Fibroblast of skin of scalp (primary cell): ENCODE results near the gene RHBDD1.

Source experiments
- DNase-seq: peaks from one replicate; pipeline ENCODE4 v3.0.0-alpha.2; 2013

RHBDD1 gene

DNA sequence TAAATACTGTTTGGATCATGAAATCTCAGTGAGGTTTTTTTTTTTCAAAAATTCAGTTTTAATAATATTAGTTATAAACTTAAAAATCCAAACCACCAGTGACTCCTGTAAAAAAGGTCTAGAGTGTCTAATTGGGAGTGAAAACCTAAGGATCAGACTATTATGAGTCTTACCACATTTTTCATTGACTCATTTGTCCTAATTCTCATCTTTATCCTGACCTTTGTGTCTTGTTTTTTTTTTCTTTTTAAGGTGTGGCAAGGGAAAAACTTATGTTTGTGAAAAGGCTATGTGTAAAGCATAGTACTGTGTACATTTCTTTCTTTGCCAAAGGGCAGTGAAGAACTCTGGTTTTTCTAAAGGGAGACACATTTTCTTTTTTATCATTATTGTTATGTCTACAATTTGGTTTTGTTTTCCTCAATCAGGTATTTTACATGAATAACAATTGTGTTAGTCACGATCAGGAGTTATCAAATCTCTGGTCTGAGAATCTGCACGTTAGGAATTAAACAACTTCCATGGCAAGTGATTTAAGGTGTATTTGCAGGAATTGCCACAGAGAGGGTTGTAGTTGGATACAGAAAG, 52.6 kb downstream of the RHBDD1 start:
- no peak for DNase-seq

DNA sequence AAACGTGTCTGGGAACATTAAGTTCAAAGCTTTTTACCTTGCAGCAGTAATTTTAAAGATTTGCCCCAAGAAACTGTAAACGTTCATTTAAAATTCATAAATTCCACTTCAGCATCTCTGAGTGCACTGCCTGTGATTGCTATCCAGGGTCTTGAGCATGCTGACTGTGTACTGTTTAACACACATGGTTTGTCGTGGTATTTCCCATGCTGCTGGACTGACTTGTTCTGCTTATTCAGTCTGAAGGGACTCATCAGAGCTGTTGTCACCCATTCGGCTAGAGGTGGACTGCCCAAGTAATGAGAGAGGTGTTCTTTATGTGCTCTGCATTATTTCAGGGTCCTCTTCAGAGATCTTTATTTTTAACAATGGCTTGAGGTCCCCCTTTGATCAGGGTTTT, 53.1 kb downstream of the RHBDD1 start:
- DNase-seq = no peak

DNA sequence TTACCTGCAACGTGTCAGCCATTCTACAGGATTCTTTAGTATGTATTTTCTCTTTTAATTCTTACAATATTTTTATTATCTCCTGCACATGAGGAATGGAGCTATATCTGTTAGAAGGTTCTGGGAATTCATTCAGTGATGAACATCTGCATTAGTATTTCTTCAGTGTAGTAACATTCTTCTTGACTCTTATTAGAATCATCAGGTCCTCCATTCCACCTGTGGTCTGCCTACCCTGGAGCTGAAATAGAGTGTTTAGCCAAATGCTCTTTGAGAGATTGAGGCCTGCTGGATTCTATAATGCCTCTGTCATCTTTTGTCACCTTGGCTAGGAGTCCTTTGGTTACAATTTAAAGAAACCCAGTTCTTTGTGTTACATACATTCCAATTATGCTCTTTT, 54.4 kb downstream of the RHBDD1 start:
- no peak for DNase-seq

DNA sequence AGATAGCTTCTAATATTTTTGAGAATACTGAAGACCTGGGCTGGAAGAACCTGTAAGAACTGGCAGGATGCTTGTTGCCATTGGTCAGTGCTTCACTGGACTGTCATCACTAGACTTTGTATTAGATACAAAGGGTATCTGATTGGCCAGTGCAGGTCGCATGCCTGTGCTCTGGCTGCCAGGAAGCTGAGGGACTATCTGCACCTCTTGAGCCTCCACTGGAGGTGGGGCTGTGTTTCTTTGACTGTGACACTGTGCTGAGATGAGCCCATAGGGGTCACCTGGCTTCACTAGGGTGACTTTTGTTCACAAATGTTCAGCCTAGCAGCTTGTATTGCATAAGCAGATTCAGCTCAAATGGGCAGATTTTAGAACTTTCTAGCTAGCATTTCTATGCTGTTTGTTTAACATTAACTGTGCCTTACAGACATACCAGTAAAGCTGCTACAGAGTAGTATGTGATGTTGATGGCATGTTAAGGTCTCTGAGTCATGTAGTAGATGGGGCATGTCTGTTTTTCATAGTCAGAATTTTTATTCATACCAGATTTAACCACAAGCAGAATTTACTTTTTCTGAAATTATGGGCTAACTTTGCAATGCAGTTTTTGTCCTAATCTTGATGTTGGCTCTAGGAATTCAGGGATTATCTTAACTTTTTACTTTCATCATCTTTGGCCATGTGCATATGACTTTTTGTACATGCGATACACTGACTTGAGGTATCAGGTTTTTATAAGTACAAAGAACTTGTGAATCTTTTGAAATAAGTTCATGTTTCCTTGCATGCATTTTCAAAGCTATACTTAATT, 56.1 kb downstream of the RHBDD1 start:
- peak; percentile 96 for DNase-seq

DNA sequence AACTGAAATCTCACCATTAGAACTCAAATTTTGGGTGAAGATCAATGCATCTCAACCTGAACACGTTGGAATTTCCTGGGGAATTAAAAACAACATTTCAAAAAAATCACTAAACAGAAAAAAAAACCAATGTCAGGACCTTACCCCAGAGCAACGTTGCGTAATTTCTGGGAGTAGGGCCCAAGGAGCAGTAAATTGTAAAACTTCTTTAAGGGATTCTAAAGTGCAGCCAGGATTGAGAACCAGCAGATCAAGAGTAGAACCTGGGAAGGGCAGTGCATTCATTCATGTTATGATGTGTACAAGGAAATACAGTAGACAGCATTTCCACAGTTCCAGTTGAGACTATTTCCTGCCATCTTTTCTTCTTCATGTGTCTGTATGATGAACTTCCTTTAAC, 56.9 kb downstream of the RHBDD1 start:
- peak; percentile 41 for DNase-seq

DNA sequence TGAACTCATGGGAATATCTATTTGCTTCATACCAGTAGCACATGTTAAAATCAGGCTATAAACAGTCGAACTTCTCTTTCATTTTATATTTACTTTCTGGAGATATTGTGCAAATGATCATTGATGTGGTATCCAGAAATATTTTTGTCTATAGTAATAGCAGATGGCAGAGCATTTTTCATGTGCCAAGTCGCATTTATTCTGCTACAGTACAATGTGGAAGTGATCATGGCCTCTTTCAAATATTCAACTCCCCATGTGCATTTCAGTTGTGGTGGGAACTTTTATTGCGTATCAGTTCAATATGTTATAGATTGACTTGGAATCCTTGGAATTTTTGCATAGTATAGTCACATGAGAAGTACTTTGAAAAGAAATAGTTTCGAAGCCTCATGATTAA, 57.4 kb downstream of the RHBDD1 start:
- peak; percentile 96 for DNase-seq

DNA sequence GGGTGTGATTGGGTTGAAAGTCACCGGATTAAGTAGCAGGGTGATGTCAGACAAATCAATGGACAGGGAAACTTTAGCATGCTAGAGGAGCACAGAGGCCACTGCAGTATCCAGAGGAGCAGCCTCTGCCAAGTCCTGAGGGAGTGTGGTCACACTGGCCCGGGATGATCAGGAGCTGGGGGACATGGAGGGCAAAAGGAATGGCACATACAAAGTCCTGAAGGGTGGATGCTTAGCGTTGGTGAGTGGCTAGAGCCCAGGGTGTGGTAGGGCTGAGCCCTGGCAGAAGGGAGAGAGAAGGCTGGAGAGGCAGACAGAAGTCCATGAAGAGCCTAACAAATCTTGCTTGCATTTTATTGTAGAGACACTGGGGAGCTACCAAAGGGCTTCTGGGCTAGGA, 58.9 kb downstream of the RHBDD1 start:
- no peak for DNase-seq

DNA sequence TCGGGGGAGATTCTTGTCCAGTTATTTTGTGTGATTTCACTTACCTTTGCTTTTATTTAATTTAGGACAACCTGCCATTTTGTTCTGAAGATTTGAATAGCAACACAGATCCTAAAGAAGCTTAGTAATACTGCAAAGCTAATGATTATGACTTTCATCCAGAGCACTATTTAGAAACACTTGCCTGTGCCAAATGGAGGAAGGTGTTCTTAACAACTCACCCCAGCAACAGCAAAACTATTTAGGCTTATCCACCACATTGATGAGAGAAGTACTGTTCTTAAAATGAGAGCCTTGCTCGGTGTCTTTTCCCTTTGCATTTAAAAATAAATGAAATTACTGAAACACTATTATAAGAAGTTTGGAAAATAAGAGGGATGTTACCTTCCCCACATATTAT, 59.7 kb downstream of the RHBDD1 start:
- DNase-seq = no peak

DNA sequence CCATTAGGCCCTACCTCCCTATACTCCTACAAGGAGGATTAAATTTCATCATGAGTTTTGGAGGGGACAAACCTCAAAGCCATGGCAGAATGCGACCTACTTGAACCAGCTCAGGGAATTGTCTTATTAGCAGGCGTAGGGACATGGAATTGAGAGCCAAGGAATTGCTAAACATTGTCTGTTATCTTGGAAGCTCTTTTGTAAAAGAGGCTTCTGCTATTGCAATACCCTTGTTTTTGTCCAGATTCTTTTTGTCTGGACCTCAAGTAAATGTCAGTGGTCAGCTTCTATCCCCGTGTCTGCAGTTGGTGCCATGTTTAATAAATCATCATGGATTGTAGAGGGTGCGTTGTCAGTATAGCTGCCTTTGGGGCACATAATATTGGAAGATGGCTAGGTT, 62.3 kb downstream of the RHBDD1 start:
- no peak for DNase-seq

DNA sequence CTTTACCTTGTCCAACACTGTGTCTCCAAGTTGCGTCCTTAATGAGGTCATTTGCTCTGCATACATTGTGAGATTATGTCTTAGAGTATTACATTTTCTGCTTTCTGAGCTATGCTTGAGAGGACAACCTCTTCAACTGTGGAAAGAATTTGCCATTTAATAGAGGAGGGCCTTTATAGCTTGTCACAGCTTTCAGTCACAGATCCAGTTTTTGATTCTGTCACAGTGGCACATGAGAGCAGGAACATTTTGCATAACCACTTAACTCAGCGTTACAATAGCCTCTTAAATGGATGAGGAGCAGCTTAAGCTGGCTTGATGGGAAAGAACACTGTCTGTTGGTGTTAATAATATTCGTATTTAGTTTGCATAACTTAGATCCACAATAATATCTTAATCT, 63.0 kb downstream of the RHBDD1 start:
- DNase-seq = no peak

DNA sequence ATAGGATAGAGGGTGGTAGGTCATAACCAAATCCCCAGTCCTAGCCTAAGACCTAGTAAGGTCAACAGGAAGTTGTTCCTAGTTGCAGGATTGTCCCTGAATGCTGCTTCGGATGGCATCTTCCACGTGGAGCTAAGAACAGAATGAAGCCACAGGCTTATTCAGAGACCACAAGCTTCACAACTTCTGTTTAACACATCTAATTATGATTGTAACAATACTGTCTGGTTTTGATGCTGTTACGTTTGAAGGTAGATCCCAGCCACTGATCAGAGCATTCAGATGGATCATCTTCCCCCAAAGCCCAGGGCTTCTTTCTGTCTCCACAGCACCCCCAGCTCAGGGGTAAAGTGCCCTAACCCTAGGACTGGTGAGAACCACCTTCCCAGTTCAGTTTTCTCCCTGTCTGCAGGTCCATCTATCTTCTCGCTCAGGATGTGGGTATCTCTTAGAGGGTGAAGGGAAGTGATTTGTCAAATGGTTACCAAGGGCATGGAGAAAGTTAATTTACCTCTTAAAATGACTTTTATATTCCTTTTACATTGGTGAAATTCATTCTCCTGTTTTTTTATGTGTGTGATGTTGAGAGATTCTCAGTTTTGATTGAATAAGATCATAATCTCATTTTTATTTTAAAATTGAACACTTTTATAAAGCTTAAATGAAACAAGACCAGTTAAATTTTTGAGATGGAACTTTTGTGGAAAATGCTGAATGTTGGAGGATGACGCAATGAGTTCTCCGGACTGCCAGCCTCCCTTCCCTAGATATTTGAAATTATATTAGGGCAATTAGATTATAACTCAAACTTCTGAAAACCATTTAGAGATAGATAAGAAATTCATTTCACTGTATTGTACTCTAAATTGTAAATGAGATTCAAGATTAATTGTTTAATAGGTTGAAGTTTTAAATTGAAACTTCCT, 66.5 kb downstream of the RHBDD1 start:
- DNase-seq = no peak

DNA sequence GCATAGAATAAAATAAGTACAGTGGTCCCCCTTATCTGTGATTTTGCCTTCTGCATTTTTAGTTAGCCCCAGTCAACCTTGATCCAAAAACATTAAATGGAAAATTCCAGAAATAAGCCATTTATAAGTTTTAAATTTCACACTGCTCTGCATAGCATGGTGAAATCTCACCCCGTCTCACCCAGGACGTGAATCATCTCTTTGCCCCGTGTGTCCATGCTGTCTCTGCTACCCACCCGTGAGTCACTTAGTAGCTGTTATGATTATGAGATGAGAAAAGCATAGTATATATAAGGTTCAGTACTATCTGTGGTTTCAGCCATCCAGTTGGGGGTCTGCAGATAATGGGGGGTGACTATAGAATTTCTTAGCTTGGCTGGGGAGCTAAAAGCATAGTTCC, 67.3 kb downstream of the RHBDD1 start:
- peak; percentile 91 for DNase-seq

DNA sequence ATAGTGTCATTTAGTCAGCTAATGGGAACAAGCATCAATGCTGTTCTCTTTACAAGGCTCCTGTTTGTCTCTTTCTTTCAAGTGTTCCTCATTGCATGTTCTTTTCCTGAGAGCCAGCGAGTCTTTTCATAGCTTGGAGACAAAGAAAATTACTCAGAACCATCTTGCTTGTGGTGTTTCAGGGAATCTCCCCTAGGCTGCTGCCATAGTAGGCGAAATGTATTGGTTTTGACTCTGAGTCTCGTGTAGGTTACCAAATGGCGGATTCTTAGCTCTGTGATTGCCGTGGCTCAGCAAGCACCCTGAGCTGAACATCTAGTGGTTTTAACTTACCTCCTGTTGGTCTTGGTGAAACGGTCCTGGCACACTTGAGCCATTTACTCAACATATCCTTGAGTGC, 68.7 kb downstream of the RHBDD1 start:
- no peak for DNase-seq

DNA sequence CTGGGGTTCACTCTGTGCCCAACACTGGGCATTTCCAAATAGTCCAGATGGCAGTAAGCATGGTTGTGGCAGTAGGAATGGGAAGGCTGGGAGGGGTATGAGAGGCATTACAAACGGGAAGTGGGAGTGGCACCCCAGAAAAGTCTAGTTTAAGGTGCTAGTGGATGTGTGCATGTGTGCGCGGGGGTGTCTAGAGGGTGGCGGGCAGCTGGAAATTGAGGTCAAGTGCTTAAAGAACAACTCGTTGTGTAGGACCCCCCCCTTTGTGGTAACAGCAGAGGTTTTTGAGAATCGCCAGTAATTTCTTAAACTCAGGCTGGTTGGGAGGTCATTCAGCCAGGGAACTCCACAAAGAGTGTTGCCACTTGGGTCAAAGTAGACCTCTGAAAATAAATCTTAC, 69.9 kb downstream of the RHBDD1 start:
- DNase-seq = no peak

DNA sequence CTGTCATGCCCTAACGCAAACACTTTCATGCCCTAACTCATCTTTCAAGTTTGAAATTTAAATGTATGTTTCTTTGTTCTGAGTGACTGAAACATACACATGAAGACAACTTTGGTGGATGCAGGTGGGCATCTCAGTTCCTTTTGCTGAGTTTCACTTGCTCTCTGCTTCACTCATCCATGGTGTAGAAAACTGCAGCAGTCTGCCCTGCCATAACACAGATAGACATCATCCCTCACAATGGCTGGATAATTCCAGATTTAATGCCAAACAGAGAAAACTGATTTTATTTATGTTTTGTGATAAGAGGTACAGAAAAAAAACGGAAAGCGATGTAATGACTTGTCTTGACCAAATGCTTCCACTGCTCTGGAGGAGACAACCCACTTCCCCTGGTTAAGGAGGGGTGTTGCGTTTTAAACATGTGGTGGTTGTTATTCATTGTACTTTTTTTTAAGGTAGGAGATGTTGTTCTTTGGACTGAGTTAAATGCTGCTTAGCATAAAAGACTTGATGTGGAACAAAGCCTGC, 70.4 kb downstream of the RHBDD1 start:
- DNase-seq = no peak

DNA sequence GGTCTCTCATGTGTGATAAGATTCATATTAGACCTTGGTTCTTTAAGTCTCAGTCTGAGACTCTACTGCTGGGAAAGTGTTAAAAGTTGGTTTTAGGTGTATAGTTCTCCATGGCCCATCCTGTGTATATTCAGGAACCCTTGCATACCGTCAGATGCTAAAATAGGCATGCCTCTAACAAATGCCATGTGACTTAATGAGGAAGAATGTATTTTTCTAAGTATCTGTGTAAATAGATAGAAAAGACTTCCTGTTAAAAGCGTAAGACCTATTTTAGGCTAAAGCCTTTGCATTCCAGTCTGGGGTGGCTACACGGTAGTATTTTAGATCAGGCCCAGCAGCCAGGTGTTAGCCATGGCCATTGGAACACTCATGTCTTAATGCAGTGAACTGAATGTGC, 73.3 kb downstream of the RHBDD1 start:
- peak; percentile 43 for DNase-seq

DNA sequence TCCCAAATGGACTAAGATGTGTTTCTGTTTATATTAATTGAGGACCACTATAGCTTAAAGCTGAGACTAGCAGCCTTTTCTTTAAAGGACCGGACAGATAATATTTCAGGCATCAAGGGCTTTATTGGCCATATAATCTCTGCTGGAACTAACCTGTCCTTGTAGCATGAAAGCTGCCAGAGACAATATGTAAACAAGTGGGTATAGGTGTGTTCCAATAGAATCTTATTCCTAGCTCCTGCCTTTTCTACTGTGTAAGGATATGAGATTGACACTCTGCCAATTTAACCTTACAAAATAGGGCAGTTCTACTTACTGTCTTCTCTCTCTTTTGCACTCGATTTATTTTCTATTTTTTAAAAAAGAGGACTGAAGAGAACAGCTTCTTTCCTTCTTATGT, 74.0 kb downstream of the RHBDD1 start:
- no peak for DNase-seq

DNA sequence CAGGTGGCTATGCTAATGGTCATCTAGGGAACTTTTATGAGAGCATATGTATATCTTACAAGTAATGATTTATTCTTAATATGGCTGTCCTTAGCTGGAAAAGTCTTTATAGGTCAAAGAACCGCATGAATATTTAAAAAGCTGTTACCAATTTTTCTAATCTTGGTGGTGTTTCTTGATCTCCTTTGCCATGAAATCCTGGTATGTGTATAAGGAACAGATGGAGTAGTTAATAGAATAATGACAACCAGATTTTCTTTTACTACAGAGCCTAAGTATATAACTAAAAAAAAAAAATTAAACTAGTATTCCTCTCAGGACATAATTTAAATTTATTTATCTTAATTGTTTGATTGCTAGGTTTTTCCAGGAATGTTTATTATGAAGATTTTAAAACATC, 74.5 kb downstream of the RHBDD1 start:
- no peak for DNase-seq

DNA sequence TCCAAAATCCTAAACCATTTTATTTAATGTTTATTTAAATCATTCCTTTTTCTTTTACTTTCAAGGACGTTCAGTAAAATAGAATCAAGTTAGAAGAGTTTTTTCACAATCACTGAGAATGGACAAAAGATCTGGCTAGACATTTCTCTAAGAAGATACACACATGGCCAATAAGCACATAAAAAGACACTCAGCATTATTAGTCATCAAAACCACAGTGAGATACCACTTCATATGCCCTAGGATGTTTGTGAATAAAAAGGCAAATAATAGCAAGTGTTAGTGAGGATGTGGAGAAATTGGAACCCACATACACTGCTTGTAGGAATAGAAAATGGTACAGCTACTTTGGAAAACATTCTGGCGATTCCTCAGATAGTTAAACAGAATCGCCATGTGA, 76.1 kb downstream of the RHBDD1 start:
- peak; percentile 42 for DNase-seq

DNA sequence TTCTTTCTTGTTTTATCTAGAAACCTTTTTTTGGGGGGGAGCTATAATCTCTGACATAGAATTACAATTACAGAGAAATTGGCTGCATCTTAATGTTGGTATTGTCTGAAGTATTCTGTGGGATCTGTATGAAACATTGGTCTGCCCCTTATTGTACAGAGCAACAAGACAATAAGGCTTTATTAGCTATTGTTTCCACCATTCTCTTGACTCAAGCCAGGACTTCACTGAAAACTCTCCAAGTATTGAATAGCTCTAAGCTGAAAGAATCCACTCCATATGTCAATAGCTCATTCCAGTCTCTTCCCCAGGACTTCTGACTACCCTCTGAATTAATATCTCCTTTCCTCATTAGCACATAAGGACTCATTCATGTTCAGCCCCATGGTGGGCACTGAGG, 77.8 kb downstream of the RHBDD1 start:
- no peak for DNase-seq

DNA sequence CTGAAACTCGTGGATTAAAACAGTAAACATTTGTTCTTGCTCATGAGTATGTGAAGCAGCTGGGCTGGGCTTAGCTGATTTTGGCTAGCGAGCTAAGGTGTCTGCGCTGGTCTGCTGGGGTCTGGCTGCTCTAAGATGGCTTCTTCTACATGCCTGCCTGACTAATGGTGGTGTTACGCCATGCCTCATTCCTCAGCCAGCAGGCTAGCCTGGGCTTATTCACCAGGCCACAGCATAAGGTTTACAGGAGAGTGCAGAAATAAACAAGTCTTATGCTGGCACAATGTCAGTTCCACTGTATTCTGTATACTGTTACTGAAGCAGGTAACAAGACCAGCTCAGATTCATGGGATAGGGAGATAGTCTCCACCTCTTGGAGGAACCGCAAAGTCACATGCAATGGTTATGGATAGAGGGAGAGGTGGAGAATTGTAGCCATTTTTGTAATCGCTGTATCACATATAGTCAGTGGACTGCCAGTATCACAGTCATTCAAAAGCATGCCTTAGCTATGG, 80.0 kb downstream of the RHBDD1 start:
- no peak for DNase-seq

DNA sequence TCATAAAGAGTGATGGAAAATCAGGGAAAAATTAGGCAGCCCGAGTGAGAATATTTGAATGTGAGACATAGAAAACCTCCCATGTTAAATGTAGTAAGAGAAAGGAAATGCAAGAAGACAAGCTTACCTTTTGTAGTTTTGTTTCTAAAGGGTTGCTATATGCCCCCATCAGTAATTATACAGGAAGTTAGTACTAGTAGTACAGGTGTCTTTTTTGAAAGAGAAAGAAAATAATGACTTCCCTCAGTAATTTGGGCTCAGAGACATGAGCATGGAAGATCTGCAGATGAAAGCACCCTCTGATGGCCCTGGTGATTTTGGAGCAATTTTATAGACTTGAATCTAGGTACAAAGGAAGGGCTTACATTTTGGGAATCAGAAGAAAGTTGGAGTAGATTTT, 80.8 kb downstream of the RHBDD1 start:
- no peak for DNase-seq

DNA sequence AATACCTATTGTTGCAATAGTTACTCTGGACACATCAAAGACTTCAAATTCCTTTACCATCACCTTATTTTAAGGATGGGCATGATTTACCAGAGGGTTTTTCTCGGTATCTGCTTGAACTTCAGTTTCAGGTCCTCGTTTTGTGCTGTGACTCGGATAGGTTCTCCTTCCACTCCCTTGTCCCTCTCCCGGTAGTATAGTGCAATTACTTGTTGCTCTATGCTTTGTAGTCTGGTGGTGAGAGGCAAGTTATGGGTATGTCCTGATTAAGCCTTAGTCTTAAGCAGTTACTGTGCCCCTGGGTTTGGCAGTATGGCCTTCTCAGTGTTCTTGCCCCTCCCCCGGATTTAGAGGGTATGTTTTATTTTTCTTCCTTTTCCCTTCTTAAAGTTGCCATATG, 96.6 kb downstream of the RHBDD1 start:
- DNase-seq = no peak
